AG04449 (cell line): ENCODE measurements around the gene PSMG4.

ENCODE experiments used
- CTCF ChIA-PET: fragments of 350-600 bp; formaldehyde crosslinking; extraction: SDS; loops from one replicate; lab custom pipeline; 2021; ENCODE audit warnings: antibody characterized with exemption; lab: Yijun Ruan, JAX
- POLR2A ChIA-PET: fragments of 400-600, 350-600 bp; formaldehyde crosslinking; extraction: SDS; loops from one replicate; lab custom pipeline; 2020; ENCODE audit warnings: antibody characterized with exemption, inconsistent platforms; lab: Yijun Ruan, JAX
- DNase-seq: peaks from one replicate; pipeline ENCODE4 v3.0.0-alpha.2; 2010; ENCODE audit warnings: low read depth, low spot score
- H3K4me3 ChIP-seq: 2 replicates; pipeline ENCODE4 v1.5.1; 2011; ENCODE audit warnings: low read depth, mild to moderate bottlenecking, control low read depth, low read length
- CTCF ChIP-seq: IDR thresholded peaks from one replicate; pipeline ENCODE4 v1.5.1; 2011; ENCODE audit warnings: mild to moderate bottlenecking, moderate library complexity, low read length, control low read depth, inconsistent platforms; ENCODE audit not compliant: insufficient read depth; ENCODE audit errors: missing control alignments

Gene PSMG4

GRCh38 chr6:3291987-3292386 is 33.2 kb downstream of the PSMG4 start:
- no peak for DNase-seq
- no peak overlapping the region for H3K4me3 ChIP-seq
- TF ChIP-seq CTCF = no peak
- CTCF ChIA-PET = interaction anchor here (0.8 to 2.2 kb wide), 4 partner anchors 10 to 440 kb away, joined by 3 to 8 read pairs (median 6); no protein-coding TSS in a partner anchor
- POLR2A ChIA-PET = interaction anchor here (0.7 kb wide), 1 partner anchor 45 kb away, joined by 3 read pairs; no protein-coding TSS in a partner anchor

- TF ChIP-seq CTCF = no peak
- CTCF ChIA-PET = interaction anchor here (1.6 to 2.2 kb wide), 3 partner anchors 11 to 440 kb away, joined by 5 to 8 read pairs (median 7); no protein-coding TSS in a partner anchor
- POLR2A ChIA-PET = interaction anchor here (0.7 kb wide), 1 partner anchor 46 kb away, joined by 3 read pairs; no protein-coding TSS in a partner anchor
- H3K4me3 ChIP-seq = no peak overlapping the region
- DNase-seq = no peak
Observed at GRCh38 chr6:3292431-3293197, 33.9 kb downstream of the PSMG4 start.

GRCh38 chr6:3293271-3294155 is 34.8 kb downstream of the PSMG4 start:
- POLR2A ChIA-PET = no interaction called here
- CTCF ChIA-PET = no interaction called here
- no peak for TF ChIP-seq CTCF

GRCh38 chr6:3294396-3294795 is 35.6 kb downstream of the PSMG4 start:
- no peak for DNase-seq
- POLR2A ChIA-PET = no interaction called here

More at GRCh38 chr6:3293271-3294155, 34.8 kb downstream of the PSMG4 start:
- no peak overlapping the region for H3K4me3 ChIP-seq
- no peak for DNase-seq

GRCh38 chr6:3294921-3295871 is 36.4 kb downstream of the PSMG4 start:
- no peak for TF ChIP-seq CTCF
- no peak for DNase-seq
- CTCF ChIA-PET = interaction anchor here (1.3 kb wide), 1 partner anchor 440 kb away, joined by 3 read pairs; no protein-coding TSS in a partner anchor
- POLR2A ChIA-PET = no interaction called here
- no peak overlapping the region for H3K4me3 ChIP-seq

More at GRCh38 chr6:3294396-3294795, 35.6 kb downstream of the PSMG4 start:
- CTCF ChIA-PET = no interaction called here
- no peak overlapping the region for H3K4me3 ChIP-seq
- no peak for TF ChIP-seq CTCF
